DND-41 (cell line): ENCODE results near the gene MMRN2.

Experiments used
- EZH2 ChIP-seq: IDR thresholded peaks from 3 replicates; pipeline ENCODE4 v1.6.1; 2012; ENCODE audit warnings: borderline replicate concordance, low read depth, mild to moderate bottlenecking, moderate library complexity, low read length, inconsistent platforms; ENCODE audit not compliant: severe bottlenecking
- TF ChIP-seq, protein P1 (sequence below): IDR thresholded peaks from 2 replicates; pipeline ENCODE4 v1.5.1; 2012; ENCODE audit warnings: borderline replicate concordance, low read length, moderate library complexity, mild to moderate bottlenecking; ENCODE audit not compliant: poor library complexity, severe bottlenecking; ENCODE audit errors: extremely low read depth

DNA sequence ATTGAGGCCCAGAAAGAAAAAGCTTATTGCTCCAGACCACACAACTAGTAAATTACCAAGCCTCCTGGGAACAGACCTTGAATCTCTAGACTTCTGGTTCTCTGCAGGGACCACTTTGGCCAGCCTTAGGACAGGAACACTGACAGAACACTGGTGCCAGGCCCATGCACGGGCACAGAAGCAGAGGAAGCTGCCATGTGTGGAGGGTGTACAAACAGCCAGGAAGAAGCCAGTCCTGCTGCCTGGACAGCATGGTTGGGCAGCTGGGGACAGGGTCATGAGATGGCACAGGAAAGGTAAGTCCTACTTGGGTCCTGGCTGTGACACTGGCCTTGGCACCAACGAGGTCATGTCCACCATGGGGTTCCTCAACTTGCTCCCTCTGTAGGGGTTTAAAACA is 19.2 kb downstream of the MMRN2 start:
- TF ChIP-seq, protein P1, sequence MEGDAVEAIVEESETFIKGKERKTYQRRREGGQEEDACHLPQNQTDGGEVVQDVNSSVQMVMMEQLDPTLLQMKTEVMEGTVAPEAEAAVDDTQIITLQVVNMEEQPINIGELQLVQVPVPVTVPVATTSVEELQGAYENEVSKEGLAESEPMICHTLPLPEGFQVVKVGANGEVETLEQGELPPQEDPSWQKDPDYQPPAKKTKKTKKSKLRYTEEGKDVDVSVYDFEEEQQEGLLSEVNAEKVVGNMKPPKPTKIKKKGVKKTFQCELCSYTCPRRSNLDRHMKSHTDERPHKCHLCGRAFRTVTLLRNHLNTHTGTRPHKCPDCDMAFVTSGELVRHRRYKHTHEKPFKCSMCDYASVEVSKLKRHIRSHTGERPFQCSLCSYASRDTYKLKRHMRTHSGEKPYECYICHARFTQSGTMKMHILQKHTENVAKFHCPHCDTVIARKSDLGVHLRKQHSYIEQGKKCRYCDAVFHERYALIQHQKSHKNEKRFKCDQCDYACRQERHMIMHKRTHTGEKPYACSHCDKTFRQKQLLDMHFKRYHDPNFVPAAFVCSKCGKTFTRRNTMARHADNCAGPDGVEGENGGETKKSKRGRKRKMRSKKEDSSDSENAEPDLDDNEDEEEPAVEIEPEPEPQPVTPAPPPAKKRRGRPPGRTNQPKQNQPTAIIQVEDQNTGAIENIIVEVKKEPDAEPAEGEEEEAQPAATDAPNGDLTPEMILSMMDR = no peak
- no peak for TF ChIP-seq EZH2
